Measurements from ENCODE around the gene DCC.
"Not testable (repeated sequence)": the region's sequence is repeated elsewhere in the genome, so short reads cannot be mapped to it uniquely, and the experiment has no call there.

The DCC gene

DNA sequence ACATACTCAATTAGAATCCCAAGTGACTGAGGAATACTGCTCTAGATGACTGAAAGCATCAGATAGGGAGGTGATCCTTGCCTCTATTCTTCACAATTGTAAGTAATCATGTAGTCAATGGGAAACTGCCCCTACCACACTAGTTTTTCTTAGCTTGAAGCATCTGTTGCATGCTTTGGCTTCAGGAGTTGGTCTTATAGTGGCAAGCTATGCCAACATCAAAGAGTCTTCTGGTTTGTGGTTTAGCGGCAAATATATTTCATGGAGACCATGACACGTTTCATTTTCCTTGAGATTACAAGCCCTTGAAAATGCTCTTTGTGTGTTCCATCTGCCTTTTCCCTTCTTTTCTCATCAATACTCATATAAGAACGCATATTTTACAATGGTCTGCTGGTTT lies 12.9 kb downstream of the DCC start:
- DNase-seq (ENCODE audit: low read depth in 2 of 2) = no peak

DNA sequence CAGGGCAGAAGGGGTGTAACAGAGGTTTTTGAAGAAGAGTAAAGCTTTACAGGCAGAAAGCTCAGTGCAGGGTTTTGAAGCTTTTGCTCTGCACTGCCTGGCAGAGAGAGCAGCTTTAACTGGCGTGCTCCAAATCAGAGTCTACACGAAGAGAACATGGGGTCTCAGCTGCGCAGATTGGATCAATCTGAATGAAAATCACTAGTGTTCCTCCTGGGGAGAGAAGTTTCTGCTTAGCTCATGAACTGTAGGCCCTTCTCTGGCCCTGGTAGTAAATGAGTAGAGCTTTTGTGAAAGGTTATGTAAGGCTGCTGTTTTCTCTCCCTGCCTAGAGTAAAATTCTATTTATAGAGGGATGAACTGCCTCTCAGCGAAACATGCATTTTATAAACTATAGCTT lies 13.6 kb downstream of the DCC start:
- no peak for DNase-seq (ENCODE audit: low read depth in 2 of 2)

GRCh38 chr18:52363861-52364260 lies 23.9 kb downstream of the DCC start:
- no peak for DNase-seq (ENCODE audit: low read depth in 2 of 2)

DNA sequence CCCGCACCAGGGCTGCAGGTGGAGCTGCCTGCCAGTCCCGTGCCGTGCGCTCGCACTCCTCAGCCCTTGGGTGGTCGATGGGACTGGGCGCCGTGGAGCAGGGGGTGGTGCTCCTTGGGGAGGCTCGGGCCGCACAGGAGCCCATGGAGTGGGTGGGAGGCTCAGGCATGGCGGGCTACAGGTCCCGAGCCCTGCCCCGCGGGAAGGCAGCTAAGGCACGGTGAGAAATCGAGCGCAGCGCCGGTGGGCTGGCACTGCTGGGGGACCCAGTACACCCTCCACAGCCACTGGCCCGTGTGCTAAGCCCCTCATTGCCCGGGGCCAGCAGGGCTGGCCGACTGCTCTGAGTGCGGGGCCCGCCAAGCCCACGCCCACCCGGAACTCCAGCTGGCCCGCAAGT lies 26.9 kb downstream of the DCC start:
- not testable (repeated sequence) for DNase-seq (ENCODE audit: low read depth in 2 of 2)

- DNase-seq (ENCODE audit: low read depth in 2 of 2) = no peak
Measured at GRCh38 chr18:52367953-52368742, 28.2 kb downstream of the DCC start.

GRCh38 chr18:52370841-52371240 lies 30.8 kb downstream of the DCC start:
- DNase-seq (ENCODE audit: low read depth in 2 of 2) = no peak

GRCh38 chr18:52376104-52376503 lies 36.1 kb downstream of the DCC start:
- DNase-seq (ENCODE audit: low read depth in 2 of 2) = no peak

GRCh38 chr18:52377094-52377493 lies 37.1 kb downstream of the DCC start:
- no peak for DNase-seq (ENCODE audit: low read depth in 2 of 2)

- DNase-seq (ENCODE audit: low read depth in 2 of 2) = no peak
Measured at GRCh38 chr18:52386306-52386705, 46.3 kb downstream of the DCC start.

DNA sequence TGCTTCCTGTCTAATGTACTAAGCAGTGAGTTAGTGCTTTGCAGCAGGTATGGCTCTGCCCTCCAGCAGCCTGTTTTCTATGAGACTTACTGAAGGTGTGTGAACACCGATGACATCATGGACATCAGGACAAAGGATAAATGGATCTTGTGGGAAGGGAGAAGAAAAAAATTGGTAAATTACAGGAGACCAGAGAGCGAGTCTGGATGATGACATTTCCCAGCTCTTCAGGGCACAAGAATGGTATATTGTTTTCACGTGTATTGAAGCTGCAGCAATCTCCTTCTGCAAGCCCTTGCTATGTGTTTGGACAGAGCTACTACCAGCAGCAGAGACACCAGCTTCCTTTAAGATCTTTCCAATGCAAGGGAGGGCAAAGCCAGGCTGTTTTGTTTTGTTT lies 47.2 kb downstream of the DCC start:
- no peak for DNase-seq (ENCODE audit: low read depth in 2 of 2)

DNA sequence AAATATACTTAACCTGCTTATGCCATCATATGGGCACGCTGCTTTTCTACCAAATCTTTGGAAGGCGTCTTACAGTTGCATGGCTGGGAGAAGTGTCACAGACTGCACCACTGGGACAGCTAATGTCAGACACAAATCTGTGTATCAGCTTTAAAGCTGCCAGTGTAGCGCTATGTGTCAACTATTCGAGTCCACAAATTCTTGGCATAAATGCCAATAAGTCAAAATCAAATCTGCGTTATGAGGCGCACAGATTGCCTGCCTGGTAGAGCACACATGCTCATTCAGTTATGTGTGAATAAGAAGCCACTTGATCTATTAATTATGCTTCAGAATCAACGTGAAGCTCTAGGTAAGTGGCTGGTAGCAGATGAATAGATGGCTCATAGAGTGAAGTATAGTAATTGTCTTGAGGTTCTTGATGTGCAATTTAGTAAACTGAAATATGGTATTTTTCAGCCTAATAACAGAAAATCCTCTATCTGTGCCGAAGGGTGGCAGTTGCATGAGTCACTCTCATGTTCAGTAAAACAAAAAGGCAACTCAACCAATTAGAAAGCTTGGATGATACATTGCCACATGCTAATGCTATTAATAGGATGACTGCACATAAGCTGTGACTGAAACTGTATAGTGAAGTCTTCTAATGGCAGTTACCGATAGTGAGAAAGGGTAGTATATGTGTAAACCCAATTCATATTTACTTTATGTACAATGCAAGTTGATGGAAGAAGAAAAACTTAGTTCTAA lies 52.0 kb downstream of the DCC start:
- DNase-seq (ENCODE audit: low read depth in 2 of 2) = no peak

- DNase-seq (ENCODE audit: low read depth in 2 of 2) = no peak
Measured at GRCh38 chr18:52394602-52395001, 54.6 kb downstream of the DCC start.

GRCh38 chr18:52395146-52395852 lies 55.3 kb downstream of the DCC start:
- no peak for DNase-seq (ENCODE audit: low read depth in 2 of 2)

GRCh38 chr18:52401236-52401635 lies 61.2 kb downstream of the DCC start:
- no peak for DNase-seq (ENCODE audit: low read depth in 2 of 2)

- DNase-seq (ENCODE audit: low read depth in 2 of 2) = no peak
Measured at GRCh38 chr18:52402814-52403213, 62.8 kb downstream of the DCC start.

- DNase-seq (ENCODE audit: low read depth in 2 of 2) = no peak
Measured at GRCh38 chr18:52403291-52404021, 63.5 kb downstream of the DCC start.

GRCh38 chr18:52408800-52409302 lies 68.9 kb downstream of the DCC start:
- no peak for DNase-seq (ENCODE audit: low read depth in 2 of 2)

GRCh38 chr18:52409727-52410126 lies 69.7 kb downstream of the DCC start:
- DNase-seq (ENCODE audit: low read depth in 2 of 2) = no peak

DNA sequence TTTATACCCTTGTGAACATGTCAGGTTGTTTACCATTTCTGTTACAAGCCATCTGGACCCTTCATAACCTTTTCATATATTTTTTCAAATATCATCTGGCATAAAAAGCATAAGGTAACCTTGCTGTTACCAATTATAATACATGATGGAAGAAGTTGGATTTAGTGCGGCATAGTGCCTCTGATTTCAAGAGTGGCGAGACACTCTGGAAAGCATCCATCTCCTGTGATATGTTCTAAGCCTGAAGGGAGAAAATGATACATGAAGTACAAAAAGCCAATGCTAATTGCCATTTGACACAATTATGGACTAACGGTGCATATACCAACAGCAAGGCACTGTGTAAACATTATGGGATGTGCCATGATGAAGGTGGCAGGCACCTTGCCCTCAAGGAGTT lies 75.1 kb downstream of the DCC start:
- no peak for DNase-seq (ENCODE audit: low read depth in 2 of 2)

GRCh38 chr18:52422985-52423601 lies 83.1 kb downstream of the DCC start:
- DNase-seq (ENCODE audit: low read depth in 2 of 2) = no peak

DNA sequence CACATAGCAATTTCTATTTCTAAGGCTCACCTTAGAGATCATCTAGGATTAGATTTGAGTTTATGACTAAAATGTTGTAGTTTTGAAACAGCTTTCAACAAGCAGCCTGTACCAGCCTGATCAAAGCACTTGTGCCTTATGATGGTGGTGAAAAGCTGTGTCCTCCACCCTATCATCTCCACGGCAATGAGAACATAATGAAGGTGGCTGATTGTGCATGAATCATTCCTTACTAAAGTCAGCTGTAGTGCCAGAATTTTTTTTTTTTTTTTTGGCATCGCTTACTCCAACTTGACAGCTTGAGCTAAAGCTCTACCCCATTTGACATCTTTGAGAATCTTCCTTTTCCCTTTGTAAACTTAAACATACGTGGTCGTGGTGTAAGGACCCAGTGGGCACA lies 86.0 kb downstream of the DCC start:
- DNase-seq (ENCODE audit: low read depth in 2 of 2) = no peak
